ENCODE data around the gene MRFAP1. TPM values are rescaled to one million over a fixed set of nuclear protein-coding genes. Genes with fewer than 3 reads are reported as not detected.

The MRFAP1 gene
- total and polyA plus RNA-seq, 8 donors, result 51.9 to 369 (median 186) TPM

DNA sequence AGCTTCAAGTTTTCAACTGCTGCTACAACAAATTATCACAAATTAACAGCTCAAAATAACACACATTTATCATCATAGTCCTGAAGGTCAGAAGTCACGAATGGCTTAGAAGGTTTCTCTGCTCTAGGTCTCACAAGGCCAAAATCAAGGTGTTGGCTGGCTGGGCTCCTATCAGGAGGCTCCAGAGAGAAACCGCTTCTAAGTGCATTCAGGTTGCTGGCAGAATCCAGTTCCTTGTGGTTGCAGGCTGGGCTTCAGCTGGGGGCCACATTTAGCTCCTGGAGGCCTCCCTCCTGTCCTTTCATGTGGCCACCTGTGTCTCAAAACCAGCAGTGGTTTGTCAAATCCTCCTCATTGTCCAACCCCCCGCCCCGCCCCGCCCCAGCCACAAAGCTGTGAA, 15.4 kb downstream of the MRFAP1 start:
- no peaks in the 10 kb centered on the region for H3K9me3 ChIP-seq
- H3K4me3 ChIP-seq, result no peak overlapping the region
- TF ChIP-seq, protein P1, sequence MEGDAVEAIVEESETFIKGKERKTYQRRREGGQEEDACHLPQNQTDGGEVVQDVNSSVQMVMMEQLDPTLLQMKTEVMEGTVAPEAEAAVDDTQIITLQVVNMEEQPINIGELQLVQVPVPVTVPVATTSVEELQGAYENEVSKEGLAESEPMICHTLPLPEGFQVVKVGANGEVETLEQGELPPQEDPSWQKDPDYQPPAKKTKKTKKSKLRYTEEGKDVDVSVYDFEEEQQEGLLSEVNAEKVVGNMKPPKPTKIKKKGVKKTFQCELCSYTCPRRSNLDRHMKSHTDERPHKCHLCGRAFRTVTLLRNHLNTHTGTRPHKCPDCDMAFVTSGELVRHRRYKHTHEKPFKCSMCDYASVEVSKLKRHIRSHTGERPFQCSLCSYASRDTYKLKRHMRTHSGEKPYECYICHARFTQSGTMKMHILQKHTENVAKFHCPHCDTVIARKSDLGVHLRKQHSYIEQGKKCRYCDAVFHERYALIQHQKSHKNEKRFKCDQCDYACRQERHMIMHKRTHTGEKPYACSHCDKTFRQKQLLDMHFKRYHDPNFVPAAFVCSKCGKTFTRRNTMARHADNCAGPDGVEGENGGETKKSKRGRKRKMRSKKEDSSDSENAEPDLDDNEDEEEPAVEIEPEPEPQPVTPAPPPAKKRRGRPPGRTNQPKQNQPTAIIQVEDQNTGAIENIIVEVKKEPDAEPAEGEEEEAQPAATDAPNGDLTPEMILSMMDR (IDR thresholded peaks at IDR 0.05), result no peak
- peaks cover 0 to 5% (median 0%) of the 10 kb centered on the region in 3 donors for H3K27me3 ChIP-seq
- H3K4me1 ChIP-seq, result peaks cover 4 to 15% (median 12%) of the 10 kb centered on the region in 4 donors
- intact Hi-C loops (cut with DNase I; ENCODE audit: low total_unique reads), result no loop called here
- H3K27ac ChIP-seq, result no peak overlapping the region
- 85 to 96% (median 92%) methylated on average over 5 of the region's 5 CpGs for WGBS, 5 donors
- DNase-seq, result no peak
- H3K36me3 ChIP-seq, result no peaks in the 10 kb centered on the region

DNA sequence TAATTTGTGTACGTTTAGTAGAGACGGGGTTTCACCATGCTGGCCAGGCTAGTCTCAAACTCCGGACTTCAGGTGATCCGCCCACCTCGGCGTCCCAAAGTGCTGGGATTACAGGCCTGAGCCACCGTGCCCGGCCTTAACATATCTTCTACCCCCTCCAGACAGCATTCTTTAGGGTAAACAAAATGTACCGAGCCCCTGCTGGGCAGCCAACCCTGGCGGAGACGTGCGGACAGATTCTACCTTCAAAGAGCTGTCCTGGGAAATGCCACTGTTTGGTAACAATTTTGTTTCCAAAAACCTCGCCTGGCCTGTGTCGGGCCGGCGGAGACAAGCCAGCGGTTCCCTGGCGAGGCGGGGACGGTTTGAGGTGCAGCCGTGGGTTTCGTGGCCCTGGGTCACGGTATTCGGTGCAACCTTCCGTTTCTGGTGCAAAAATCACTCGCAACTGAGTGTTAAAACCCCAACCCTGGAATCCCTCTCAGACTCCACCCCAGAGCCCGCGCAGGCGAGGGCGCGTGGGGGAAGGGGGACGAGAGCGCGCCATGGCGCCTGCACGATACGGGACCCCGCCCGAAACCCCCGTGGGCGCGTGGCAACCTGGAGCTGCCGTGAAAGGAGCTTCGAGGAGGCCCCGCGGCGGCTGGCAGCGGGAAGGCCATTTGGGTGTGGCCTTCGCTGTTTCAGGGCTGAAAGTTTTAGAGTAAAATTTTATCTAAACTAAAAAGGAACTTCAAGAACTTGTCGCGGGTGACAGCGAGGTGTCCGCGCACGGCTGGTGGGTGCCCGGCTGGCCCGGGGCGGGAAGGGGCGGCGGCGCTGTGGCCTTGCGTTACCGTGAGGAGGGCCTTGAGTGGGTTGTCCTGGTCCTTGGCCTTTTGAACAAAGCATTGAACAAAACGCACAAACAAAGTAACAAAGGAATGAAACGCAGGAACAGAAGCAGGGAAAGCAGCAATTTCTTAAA, 17.0 kb downstream of the MRFAP1 start:
- Histone ChIP-seq H3K36me3 (no peaks in the 10 kb centered on the region), H3K27ac (no peak overlapping the region), H3K4me1 (peaks cover 4 to 15% (median 12%) of the 10 kb centered on the region in 4 donors), H3K4me3 (no peak overlapping the region), H3K9me3 (no peaks in the 10 kb centered on the region), H3K27me3 (peaks cover 0 to 5% (median 0%) of the 10 kb centered on the region in 3 donors)
- DNase-seq, result no peak
- intact Hi-C loops (cut with DNase I; ENCODE audit: low total_unique reads), result no loop called here
- 71 to 84% (median 75%) methylated on average over 58 to 65 of the region's 65 CpGs for WGBS, 5 donors
- TF ChIP-seq, protein P1 (IDR thresholded peaks at IDR 0.05), result no peak
- TF ChIP-seq POLR2A (IDR thresholded peaks at IDR 0.05), result no peak

DNA sequence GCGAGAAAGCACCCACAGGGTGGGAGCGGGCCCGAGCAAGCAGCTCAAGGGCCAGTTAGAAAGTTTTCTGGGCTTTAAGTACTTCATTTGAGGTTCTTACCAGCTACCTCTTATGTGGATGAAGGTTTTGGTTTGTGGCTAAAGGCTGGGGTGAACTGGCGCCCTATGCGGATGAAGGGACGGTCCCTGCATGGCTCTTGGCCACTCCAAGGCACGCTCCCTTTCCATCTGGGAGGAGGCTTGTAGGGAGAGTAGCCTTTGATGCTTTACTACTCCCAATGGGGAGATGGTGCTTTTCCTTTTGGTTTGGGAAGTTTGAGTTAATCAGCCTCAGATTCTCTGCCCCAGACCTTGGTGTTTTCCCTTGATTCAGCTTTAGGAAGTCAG, 17.7 kb downstream of the MRFAP1 start:
- peak overlapping the region; percentile 40 to 49 (median 42) for H3K4me3 ChIP-seq
- no peak for DNase-seq
- WGBS, 5 donors, result 89 to 96% (median 95%) methylated on average over 5 to 7 of the region's 7 CpGs
- H3K27me3 ChIP-seq, result peaks cover 0 to 8% (median under 1%) of the 10 kb centered on the region in 3 donors
- H3K9me3 ChIP-seq, result no peaks in the 10 kb centered on the region
- peaks cover 4 to 15% (median 12%) of the 10 kb centered on the region in 4 donors for H3K4me1 ChIP-seq
- peak overlapping the region in 4 of 5 donors; percentile 46 to 78 (median 52) for H3K27ac ChIP-seq
- no peaks in the 10 kb centered on the region for H3K36me3 ChIP-seq
- TF ChIP-seq EP300 (IDR thresholded peaks at IDR 0.05) (no peak), POLR2AphosphoS5 (IDR thresholded peaks at IDR 0.05) (no peak), POLR2A (IDR thresholded peaks at IDR 0.05) (no peak)
- TF ChIP-seq, protein P1 (IDR thresholded peaks at IDR 0.05), result no peak
- intact Hi-C loops (cut with DNase I; ENCODE audit: low total_unique reads), result no loop called here

DNA sequence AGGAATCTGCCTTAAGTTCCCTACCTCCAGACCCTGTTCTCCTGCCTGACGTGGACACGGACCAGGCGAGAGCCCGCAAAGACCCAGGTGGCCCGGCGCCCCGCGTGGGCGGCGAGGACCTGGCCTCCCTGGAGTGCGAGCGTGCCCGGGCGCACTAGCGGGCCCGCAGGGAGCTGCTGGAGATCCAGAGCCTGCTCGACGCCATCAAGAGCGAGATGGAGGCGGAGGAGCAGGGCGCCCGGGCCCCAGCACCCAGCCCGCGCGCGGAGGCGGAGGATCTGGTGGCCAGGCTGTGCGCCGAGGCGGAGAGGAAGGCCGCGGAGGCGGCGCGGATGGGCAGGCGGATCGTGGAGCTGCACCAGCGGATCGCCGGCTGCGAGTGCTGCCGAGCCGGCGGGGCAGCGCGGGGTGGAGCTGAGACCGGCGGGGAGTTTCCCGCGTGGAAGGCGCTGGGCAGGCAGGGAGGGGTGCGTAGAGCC, 18.2 kb downstream of the MRFAP1 start:
- peaks cover 0 to 12% (median 5%) of the 10 kb centered on the region in 3 donors for H3K27me3 ChIP-seq
- WGBS, 5 donors, result 6 to 13% (median 7%) methylated on average over 20 to 52 of the region's 52 CpGs
- H3K4me3 ChIP-seq, result peak overlapping the region; percentile 40 to 49 (median 42)
- peak overlapping the region; percentile 25 to 78 (median 49) for H3K27ac ChIP-seq
- peaks cover 4 to 16% (median 13%) of the 10 kb centered on the region in 4 donors for H3K4me1 ChIP-seq
- DNase-seq, result peak in 1 of 2 donors; percentile 64
- H3K9me3 ChIP-seq, result no peaks in the 10 kb centered on the region
- intact Hi-C loops (cut with DNase I; ENCODE audit: low total_unique reads), result no loop called here
- TF ChIP-seq, protein P1 (IDR thresholded peaks at IDR 0.05), result no peak
- TF ChIP-seq POLR2A (IDR thresholded peaks at IDR 0.05) (no peak), POLR2AphosphoS5 (IDR thresholded peaks at IDR 0.05) (no peak), EP300 (IDR thresholded peaks at IDR 0.05) (no peak)
- no peaks in the 10 kb centered on the region for H3K36me3 ChIP-seq

Measured in stomach (tissue), 9 donors.